ENCODE results near the gene COPS7B.

DNA sequence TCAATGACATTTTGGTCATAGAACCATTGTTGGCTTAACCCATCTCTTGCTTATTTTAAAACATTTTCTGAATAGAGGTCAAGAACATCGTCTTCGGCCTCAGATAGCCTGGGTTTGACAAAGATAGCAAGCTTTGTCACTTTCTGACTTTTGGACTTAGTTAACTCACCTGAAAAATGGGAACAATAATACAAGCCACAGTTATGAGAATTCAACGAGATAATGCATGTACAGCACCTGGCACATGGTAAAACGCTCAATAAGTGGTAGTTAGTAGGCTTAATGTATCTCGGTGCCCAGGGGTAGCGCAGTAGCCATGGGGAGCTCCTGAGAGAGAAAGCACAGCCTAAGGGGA lies 446 bp upstream of the COPS7B start:
- TF ChIP-seq, protein P1, sequence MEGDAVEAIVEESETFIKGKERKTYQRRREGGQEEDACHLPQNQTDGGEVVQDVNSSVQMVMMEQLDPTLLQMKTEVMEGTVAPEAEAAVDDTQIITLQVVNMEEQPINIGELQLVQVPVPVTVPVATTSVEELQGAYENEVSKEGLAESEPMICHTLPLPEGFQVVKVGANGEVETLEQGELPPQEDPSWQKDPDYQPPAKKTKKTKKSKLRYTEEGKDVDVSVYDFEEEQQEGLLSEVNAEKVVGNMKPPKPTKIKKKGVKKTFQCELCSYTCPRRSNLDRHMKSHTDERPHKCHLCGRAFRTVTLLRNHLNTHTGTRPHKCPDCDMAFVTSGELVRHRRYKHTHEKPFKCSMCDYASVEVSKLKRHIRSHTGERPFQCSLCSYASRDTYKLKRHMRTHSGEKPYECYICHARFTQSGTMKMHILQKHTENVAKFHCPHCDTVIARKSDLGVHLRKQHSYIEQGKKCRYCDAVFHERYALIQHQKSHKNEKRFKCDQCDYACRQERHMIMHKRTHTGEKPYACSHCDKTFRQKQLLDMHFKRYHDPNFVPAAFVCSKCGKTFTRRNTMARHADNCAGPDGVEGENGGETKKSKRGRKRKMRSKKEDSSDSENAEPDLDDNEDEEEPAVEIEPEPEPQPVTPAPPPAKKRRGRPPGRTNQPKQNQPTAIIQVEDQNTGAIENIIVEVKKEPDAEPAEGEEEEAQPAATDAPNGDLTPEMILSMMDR (conservative IDR thresholded peaks at IDR 0.05) = no peak
- no peak for TF ChIP-seq ZFX (IDR thresholded peaks at IDR 0.05)

Measured in C4-2B (cell line).